Tracheal epithelial cell (primary cell): ENCODE measurements around the gene WIF1. TPM values are rescaled to one million over a fixed set of nuclear protein-coding genes. Genes with fewer than 3 reads are reported as not detected.

Experiments
- total RNA-seq: library from RNA; depleted of rRNA; stranded (reverse); fragments of >200 nt; gene quantifications from 2 replicates; pipeline ENCODE4 v1.2.1, GENCODE V29; 2014

The WIF1 gene
- total RNA-seq, result not detected in 2 replicates

GRCh38 chr12:65121049-65121955 is at the start of gene WIF1:
TSS of gene WIF1 (minus strand) at chr12:65121305. CDS start at chr12:65121191, 114 bp downstream.

GRCh38 chr12:65169320-65170208 is 48.5 kb upstream of the WIF1 start, which contains the start of gene LEMD3:
TSS of gene LEMD3 (plus strand) at chr12:65169583. CDS start at chr12:65169597, 14 bp downstream.

Other genes with a start within 250 kb of the WIF1 start
- 24.6 and 29.8 TPM in 2 replicates for gene LEMD3, start 48.3 kb upstream of the WIF1 start, total RNA-seq
- gene MSRB3, start 157.4 kb upstream of the WIF1 start, total RNA-seq, result 1.7 and 5.8 TPM in 2 replicates